ENCODE data around the gene LGALS1. TPM values are rescaled to one million over a fixed set of nuclear protein-coding genes. Genes with fewer than 3 reads are reported as not detected.

LGALS1 gene
- polyA plus RNA-seq, 1 of the 3 experiments (the other 2 are of a cell fraction), result 12,045 TPM

DNA sequence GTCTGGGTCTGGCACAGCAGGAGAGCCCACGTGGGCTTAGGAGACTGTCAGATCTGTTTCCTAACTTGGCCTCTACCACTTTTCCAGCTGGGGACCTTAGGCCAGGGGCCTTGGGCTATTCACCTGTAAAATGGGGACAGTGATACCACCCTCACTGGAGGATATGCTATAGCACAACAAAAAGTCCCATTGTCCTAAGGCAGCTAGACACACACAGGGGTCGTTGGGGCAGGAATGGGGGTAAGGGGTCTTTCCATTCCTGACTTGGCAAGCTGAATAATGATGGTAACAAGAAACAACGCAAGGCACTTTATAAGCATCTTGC is 38.5 kb upstream of the LGALS1 start (continued):
- TF ChIP-seq, protein P1, sequence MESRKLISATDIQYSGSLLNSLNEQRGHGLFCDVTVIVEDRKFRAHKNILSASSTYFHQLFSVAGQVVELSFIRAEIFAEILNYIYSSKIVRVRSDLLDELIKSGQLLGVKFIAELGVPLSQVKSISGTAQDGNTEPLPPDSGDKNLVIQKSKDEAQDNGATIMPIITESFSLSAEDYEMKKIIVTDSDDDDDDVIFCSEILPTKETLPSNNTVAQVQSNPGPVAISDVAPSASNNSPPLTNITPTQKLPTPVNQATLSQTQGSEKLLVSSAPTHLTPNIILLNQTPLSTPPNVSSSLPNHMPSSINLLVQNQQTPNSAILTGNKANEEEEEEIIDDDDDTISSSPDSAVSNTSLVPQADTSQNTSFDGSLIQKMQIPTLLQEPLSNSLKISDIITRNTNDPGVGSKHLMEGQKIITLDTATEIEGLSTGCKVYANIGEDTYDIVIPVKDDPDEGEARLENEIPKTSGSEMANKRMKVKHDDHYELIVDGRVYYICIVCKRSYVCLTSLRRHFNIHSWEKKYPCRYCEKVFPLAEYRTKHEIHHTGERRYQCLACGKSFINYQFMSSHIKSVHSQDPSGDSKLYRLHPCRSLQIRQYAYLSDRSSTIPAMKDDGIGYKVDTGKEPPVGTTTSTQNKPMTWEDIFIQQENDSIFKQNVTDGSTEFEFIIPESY (IDR thresholded peaks at IDR 0.05; ENCODE audit: borderline replicate concordance, low read depth), result no peak
- TF ChIP-seq NFIC (IDR thresholded peaks at IDR 0.05; ENCODE audit: borderline replicate concordance) (no peak), TAF1 (IDR thresholded peaks at IDR 0.05; ENCODE audit: borderline replicate concordance, low read depth, low read length) (no peak), SIN3A (IDR thresholded peaks at IDR 0.05; ENCODE audit: borderline replicate concordance, low read depth, low read length) (no peak)
- TF ChIP-seq, protein P2, sequence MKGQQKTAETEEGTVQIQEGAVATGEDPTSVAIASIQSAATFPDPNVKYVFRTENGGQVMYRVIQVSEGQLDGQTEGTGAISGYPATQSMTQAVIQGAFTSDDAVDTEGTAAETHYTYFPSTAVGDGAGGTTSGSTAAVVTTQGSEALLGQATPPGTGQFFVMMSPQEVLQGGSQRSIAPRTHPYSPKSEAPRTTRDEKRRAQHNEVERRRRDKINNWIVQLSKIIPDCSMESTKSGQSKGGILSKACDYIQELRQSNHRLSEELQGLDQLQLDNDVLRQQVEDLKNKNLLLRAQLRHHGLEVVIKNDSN (IDR thresholded peaks at IDR 0.05; ENCODE audit: borderline replicate concordance, low read depth), result no peak

DNA sequence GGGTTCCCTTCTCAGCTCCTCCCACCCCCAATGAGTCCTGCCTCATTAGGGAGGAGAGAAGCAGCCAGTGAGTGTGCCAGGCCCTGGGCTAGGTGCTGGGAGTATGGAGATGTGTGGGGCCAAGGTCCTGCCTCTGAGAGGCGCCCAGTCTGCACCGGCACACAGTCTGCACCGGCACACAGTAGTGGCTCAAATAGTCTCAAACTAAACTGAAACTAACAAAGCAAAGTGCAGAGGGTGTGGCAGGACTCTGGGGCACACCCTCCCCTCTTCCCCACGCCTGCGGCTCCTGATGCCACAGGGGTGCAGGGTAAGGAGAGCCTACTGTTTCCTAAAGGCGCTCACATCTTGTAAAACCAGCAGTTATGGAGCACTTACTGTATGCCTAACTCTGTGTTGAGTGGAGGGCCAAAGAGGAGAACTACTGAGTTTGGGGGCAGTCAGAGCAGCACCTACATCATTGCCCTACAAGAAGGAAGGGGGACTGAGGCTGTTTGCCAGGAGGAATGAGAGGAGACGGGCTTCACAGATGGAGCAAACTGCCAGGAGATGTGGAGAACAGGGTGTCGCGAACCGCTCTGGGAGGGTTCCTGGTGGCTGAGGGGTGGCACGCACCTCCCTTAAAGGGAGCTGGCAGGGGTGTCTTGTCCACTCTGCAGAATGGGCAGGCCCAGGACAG is 36.9 kb upstream of the LGALS1 start:
- H3F3A ChIP-seq (replicated peaks; ENCODE audit: insufficient read depth), result peaks cover 13% of the 10 kb centered on the region
- H3K27ac ChIP-seq (ENCODE audit: low read depth in 2 of 2, low read length in 1 of 2), result peak overlapping the region in 1 of 2 experiments; percentile 68; a peak in 2 of 4 replicates
- H3K79me2 ChIP-seq (ENCODE audit: insufficient read depth), result peaks cover 7% of the 10 kb centered on the region; the same call in 1 of the 2 replicates
- H3K9me2 ChIP-seq, result no peaks in the 10 kb centered on the region
- H4K20me1 ChIP-seq (ENCODE audit: insufficient read depth), result 0 out of 2 replicates have a peak, but pooled peaks cover 2% of the 10 kb centered on the region
- peak overlapping the region; percentile 98 for H3K4me2 ChIP-seq
- no peaks in the 10 kb centered on the region for H3K9me3 ChIP-seq
- peak overlapping the region; percentile 82; the same call in 1 of the 2 replicates for H2AFZ ChIP-seq (ENCODE audit: low read depth)
- POLR2A ChIA-PET, result interaction anchor here (1.0 to 2.0 kb wide), 2 partner anchors 12 to 37 kb away, joined by 3 to 6 read pairs; partner anchors contain the start of gene LGALS1
- H3K9ac ChIP-seq, result no peak overlapping the region
- DNase-seq, result no peak
- CTCF ChIA-PET, result interaction anchor here (0.8 to 34.3 kb wide), 6 partner anchors 13 to 154 kb away, joined by 3 to 898 read pairs (median 6); partner anchors contain the start of genes LGALS1, NOL12 and PDXP
- peaks cover 22 to 58% of the 10 kb centered on the region in 2 experiments for H3K4me1 ChIP-seq (ENCODE audit: control insufficient read depth in 1 of 2, insufficient read depth in 2 of 2, low read depth in 1 of 2, low read length in 1 of 2)
- no peaks in the 10 kb centered on the region for H3K27me3 ChIP-seq (ENCODE audit: insufficient read depth)
- peak overlapping the region in 1 of 2 experiments; percentile 66; a peak in 2 of 4 replicates for H3K4me3 ChIP-seq (ENCODE audit: low read depth in 2 of 2, low read length in 1 of 2)
- H3K36me3 ChIP-seq (replicated peaks in 1 of 2; ENCODE audit: control insufficient read depth in 1 of 2, insufficient read depth in 2 of 2, low read length in 1 of 2), result peaks cover 0 to 3% of the 10 kb centered on the region in 2 experiments
- WGBS (ENCODE audit: low lambda C conversion rate), result 100% methylated on average over 9 of the region's 11 CpGs
- TF ChIP-seq, protein P3, sequence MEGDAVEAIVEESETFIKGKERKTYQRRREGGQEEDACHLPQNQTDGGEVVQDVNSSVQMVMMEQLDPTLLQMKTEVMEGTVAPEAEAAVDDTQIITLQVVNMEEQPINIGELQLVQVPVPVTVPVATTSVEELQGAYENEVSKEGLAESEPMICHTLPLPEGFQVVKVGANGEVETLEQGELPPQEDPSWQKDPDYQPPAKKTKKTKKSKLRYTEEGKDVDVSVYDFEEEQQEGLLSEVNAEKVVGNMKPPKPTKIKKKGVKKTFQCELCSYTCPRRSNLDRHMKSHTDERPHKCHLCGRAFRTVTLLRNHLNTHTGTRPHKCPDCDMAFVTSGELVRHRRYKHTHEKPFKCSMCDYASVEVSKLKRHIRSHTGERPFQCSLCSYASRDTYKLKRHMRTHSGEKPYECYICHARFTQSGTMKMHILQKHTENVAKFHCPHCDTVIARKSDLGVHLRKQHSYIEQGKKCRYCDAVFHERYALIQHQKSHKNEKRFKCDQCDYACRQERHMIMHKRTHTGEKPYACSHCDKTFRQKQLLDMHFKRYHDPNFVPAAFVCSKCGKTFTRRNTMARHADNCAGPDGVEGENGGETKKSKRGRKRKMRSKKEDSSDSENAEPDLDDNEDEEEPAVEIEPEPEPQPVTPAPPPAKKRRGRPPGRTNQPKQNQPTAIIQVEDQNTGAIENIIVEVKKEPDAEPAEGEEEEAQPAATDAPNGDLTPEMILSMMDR (IDR thresholded peaks at IDR 0.05), result no peak
- TF ChIP-seq, protein P4, sequence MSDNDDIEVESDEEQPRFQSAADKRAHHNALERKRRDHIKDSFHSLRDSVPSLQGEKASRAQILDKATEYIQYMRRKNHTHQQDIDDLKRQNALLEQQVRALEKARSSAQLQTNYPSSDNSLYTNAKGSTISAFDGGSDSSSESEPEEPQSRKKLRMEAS (IDR thresholded peaks at IDR 0.05; ENCODE audit: low read depth), result no peak
- TF ChIP-seq, protein P5, sequence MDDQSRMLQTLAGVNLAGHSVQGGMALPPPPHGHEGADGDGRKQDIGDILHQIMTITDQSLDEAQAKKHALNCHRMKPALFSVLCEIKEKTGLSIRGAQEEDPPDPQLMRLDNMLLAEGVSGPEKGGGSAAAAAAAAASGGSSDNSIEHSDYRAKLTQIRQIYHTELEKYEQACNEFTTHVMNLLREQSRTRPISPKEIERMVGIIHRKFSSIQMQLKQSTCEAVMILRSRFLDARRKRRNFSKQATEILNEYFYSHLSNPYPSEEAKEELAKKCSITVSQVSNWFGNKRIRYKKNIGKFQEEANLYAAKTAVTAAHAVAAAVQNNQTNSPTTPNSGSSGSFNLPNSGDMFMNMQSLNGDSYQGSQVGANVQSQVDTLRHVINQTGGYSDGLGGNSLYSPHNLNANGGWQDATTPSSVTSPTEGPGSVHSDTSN (IDR thresholded peaks at IDR 0.05), result no peak
- no peak for TF ChIP-seq FOXM1 (IDR thresholded peaks at IDR 0.05; ENCODE audit: low read depth)
- TF ChIP-seq SIN3A (IDR thresholded peaks at IDR 0.05; ENCODE audit: borderline replicate concordance, low read depth, low read length), result no peak
- TF ChIP-seq YY1 (IDR thresholded peaks at IDR 0.05; ENCODE audit: low read depth), result no peak
- TF ChIP-seq MXI1 (IDR thresholded peaks at IDR 0.05; ENCODE audit: low read depth, low read length), result no peak
- TF ChIP-seq, protein P1 (IDR thresholded peaks at IDR 0.05; ENCODE audit: borderline replicate concordance, low read depth), result no peak
- no peak for TF ChIP-seq TAF1 (IDR thresholded peaks at IDR 0.05; ENCODE audit: borderline replicate concordance, low read depth, low read length)
- TF ChIP-seq EP300 (IDR thresholded peaks at IDR 0.05; ENCODE audit: borderline replicate concordance in 1 of 2, low read depth in 1 of 2, low read length in 1 of 2), result no peak
- no peak for TF ChIP-seq GABPA (IDR thresholded peaks at IDR 0.05; ENCODE audit: low read depth)
- TF ChIP-seq CHD2 (IDR thresholded peaks at IDR 0.05; ENCODE audit: low read length, partially characterized antibody), result no peak
- TF ChIP-seq, protein P2 (IDR thresholded peaks at IDR 0.05; ENCODE audit: borderline replicate concordance, low read depth), result no peak
- no peak for TF ChIP-seq NFIC (IDR thresholded peaks at IDR 0.05; ENCODE audit: borderline replicate concordance)
- no peak for TF ChIP-seq FOXJ3 (CRISPR knock-in tag; IDR thresholded peaks at IDR 0.05)
